H1 (cell line): ENCODE measurements around the gene KCNQ1. TPM values are rescaled to one million over a fixed set of nuclear protein-coding genes. Genes with fewer than 3 reads are reported as not detected.

Experiments
- CTCF ChIA-PET: fragments of 300-600 bp; sonication (Branson Sonifier 250); formaldehyde crosslinking; loops from one replicate; lab custom pipeline; 2021; ENCODE audit not compliant: partially characterized antibody; lab: Charles Lee
- POLR2A ChIA-PET: fragments of 300-600 bp; sonication (Branson Sonifier 250); formaldehyde crosslinking; loops from one replicate; lab custom pipeline; 2021; ENCODE audit warnings: inconsistent platforms; ENCODE audit not compliant: partially characterized antibody; lab: Charles Lee
- DNase-seq, 2 experiments: peaks; one replicate each; pipeline versions ENCODE4 v3.0.0 to v3.0.0-alpha.2; 2010 to 2022; ENCODE audit warnings: low spot score in 2 of 2, low read depth in 1 of 2, mixed read lengths in 1 of 2
- FAIRE-seq: peaks from 2 replicates; lab custom pipeline; 2011; peaks lifted over from hg19 to GRCh38; lab: Jason Lieb, UNC
- H2AFZ ChIP-seq: 2 replicates; pipeline ENCODE4 v1.8.1; 2012; ENCODE audit warnings: low read length, inconsistent platforms
- H2AK5ac ChIP-seq: 2 replicates; pipeline ENCODE4 v1.6.1; 2013; ENCODE audit warnings: low read depth, low read length
- H2BK120ac ChIP-seq: replicated peaks from 2 replicates; pipeline ENCODE3; 2013; ENCODE audit warnings: low read depth, low read length, inconsistent platforms
- H2BK12ac ChIP-seq: 2 replicates; pipeline ENCODE4 v1.6.1; 2013; ENCODE audit warnings: low read depth, low read length
- H2BK15ac ChIP-seq: 2 replicates; pipeline ENCODE4 v1.6.1; 2013; ENCODE audit warnings: low read length
- H2BK20ac ChIP-seq: 2 replicates; pipeline ENCODE4 v1.6.1; 2013; ENCODE audit warnings: low read length
- H2BK5ac ChIP-seq: 2 replicates; pipeline ENCODE4 v1.6.1; 2013; ENCODE audit warnings: low read depth, low read length
- H3K14ac ChIP-seq: 2 replicates; pipeline ENCODE4 v1.6.1; 2013; ENCODE audit warnings: inconsistent platforms; ENCODE audit not compliant: insufficient read length
- H3K18ac ChIP-seq: 2 replicates; pipeline ENCODE4 v1.6.1; 2013; ENCODE audit warnings: low read length; ENCODE audit errors: extremely low read depth
- H3K23ac ChIP-seq: 2 replicates; pipeline ENCODE4 v1.6.1; 2013; ENCODE audit warnings: inconsistent platforms; ENCODE audit not compliant: insufficient read length
- H3K23me2 ChIP-seq: 2 replicates; pipeline ENCODE4 v1.6.1; 2013; ENCODE audit warnings: low read depth, low read length
- H3K27ac ChIP-seq: 2 replicates; pipeline ENCODE4 v1.6.1; 2011; ENCODE audit warnings: low read depth, low read length, inconsistent platforms
- H3K27me3 ChIP-seq, 4 experiments: replicated peaks in 1 of 4; 1 replicate in 1 of 4; 2 replicates in 3 of 4; pipeline versions ENCODE4 v1.6.1 to v1.8.1; 2011 to 2013; ENCODE audit warnings: low read length in 3 of 4, mild to moderate bottlenecking in 3 of 4, inconsistent platforms in 2 of 4, mixed read lengths in 2 of 4, moderate library complexity in 1 of 4; ENCODE audit not compliant: control insufficient read depth in 3 of 4, insufficient read depth in 3 of 4; ENCODE audit errors: extremely low read depth in 1 of 4
- H3K36me3 ChIP-seq, 4 experiments: 2 replicates each; pipeline versions ENCODE4 v1.6.1 to v1.8.1; 2011 to 2013; ENCODE audit warnings: mild to moderate bottlenecking in 4 of 4, low read length in 3 of 4, moderate library complexity in 2 of 4, control low read depth in 1 of 4, inconsistent platforms in 1 of 4; ENCODE audit not compliant: insufficient read depth in 4 of 4, control insufficient read depth in 2 of 4
- H3K4ac ChIP-seq: replicated peaks from 2 replicates; pipeline ENCODE3; 2013; ENCODE audit warnings: low read length, low read depth, mixed read lengths, inconsistent platforms; ENCODE audit not compliant: insufficient read length
- H3K4me1 ChIP-seq, 4 experiments: replicated peaks in 1 of 4; 1 replicate in 1 of 4; 2 replicates in 3 of 4; pipeline versions ENCODE4 v1.6.1 to v1.8.1; 2011 to 2013; ENCODE audit warnings: low read length in 3 of 4, inconsistent platforms in 2 of 4, mixed read lengths in 1 of 4; ENCODE audit not compliant: insufficient read depth in 4 of 4, control insufficient read depth in 3 of 4
- H3K4me2 ChIP-seq, 2 experiments: 2 replicates each; pipeline versions ENCODE4 v1.6.1 to v1.8.1; 2011 to 2013; ENCODE audit warnings: low read depth in 2 of 2, low read length in 2 of 2, control low read depth in 1 of 2, inconsistent platforms in 1 of 2, mild to moderate bottlenecking in 1 of 2; ENCODE audit not compliant: insufficient read depth in 1 of 2
- H3K4me3 ChIP-seq, 4 experiments: fragments of 200-600, 300-600 bp in 1 of 4; sonication (generic), shearing (Covaris generic), sonication (Bioruptor Twin) in 1 of 4; 2 replicates each; pipeline versions ENCODE4 v1.5.1 to v1.8.1; 2011 to 2016; ENCODE audit warnings: low read length in 4 of 4, low read depth in 3 of 4, control low read depth in 2 of 4, inconsistent platforms in 2 of 4, mild to moderate bottlenecking in 2 of 4, mixed read lengths in 1 of 4, moderate library complexity in 1 of 4; ENCODE audit not compliant: insufficient read depth in 2 of 4; ENCODE audit errors: extremely low read depth in 1 of 4
- H3K56ac ChIP-seq: replicated peaks from 2 replicates; pipeline ENCODE3; 2013; ENCODE audit warnings: low read depth, mild to moderate bottlenecking, mixed read lengths, low read length, inconsistent platforms; ENCODE audit not compliant: insufficient read length
- H3K79me1 ChIP-seq: 2 replicates; pipeline ENCODE4 v1.6.1; 2013; ENCODE audit warnings: low read depth, low read length, control low read depth
- H3K79me2 ChIP-seq, 2 experiments: 2 replicates each; pipeline versions ENCODE4 v1.6.1 to v1.8.1; 2012 to 2013; ENCODE audit warnings: low read length in 2 of 2, mild to moderate bottlenecking in 2 of 2, inconsistent platforms in 1 of 2; ENCODE audit not compliant: insufficient read depth in 2 of 2, control insufficient read depth in 1 of 2
- H3K9ac ChIP-seq, 4 experiments: replicated peaks in 1 of 4; 1 replicate in 1 of 4; 2 replicates in 3 of 4; pipeline versions ENCODE4 v1.6.1 to v1.8.1; 2011 to 2013; ENCODE audit warnings: low read depth in 3 of 4, low read length in 3 of 4, control low read depth in 2 of 4, mild to moderate bottlenecking in 2 of 4, moderate library complexity in 2 of 4, inconsistent platforms in 1 of 4; ENCODE audit errors: extremely low read depth in 1 of 4
- H3K9me3 ChIP-seq, 2 experiments: 2 replicates each; pipeline versions ENCODE4 v1.6.1 to v1.8.1; 2012 to 2013; ENCODE audit warnings: mild to moderate bottlenecking in 2 of 2, moderate library complexity in 2 of 2, control low read depth in 1 of 2, inconsistent platforms in 1 of 2, low read depth in 1 of 2, low read length in 1 of 2, mixed read lengths in 1 of 2; ENCODE audit not compliant: insufficient read depth in 2 of 2
- H4K20me1 ChIP-seq, 2 experiments: replicated peaks in 1 of 2; 2 replicates each; pipeline versions ENCODE3 to v1.8.1; 2011 to 2013; ENCODE audit warnings: inconsistent platforms in 2 of 2, low read length in 2 of 2, mild to moderate bottlenecking in 1 of 2; ENCODE audit not compliant: insufficient read depth in 2 of 2, control insufficient read depth in 1 of 2
- H4K5ac ChIP-seq: 2 replicates; pipeline ENCODE4 v1.6.1; 2013; ENCODE audit warnings: low read length, low read depth, mixed read lengths, inconsistent platforms; ENCODE audit not compliant: insufficient read length
- H4K8ac ChIP-seq: 2 replicates; pipeline ENCODE4 v1.8.0; 2013; ENCODE audit warnings: mild to moderate bottlenecking, moderate library complexity, low read length, inconsistent platforms; ENCODE audit not compliant: insufficient read depth; ENCODE audit errors: extremely low read depth
- H4K91ac ChIP-seq: replicated peaks from 2 replicates; pipeline ENCODE3; 2013; ENCODE audit warnings: low read length, mixed read lengths, inconsistent platforms; ENCODE audit not compliant: insufficient read length
- BCL11A ChIP-seq, 2 experiments: IDR thresholded peaks; one replicate each; pipeline ENCODE4 v1.6.1; 2011; ENCODE audit warnings: low read depth in 2 of 2, low read length in 2 of 2, mild to moderate bottlenecking in 2 of 2
- CBX5 ChIP-seq: fragments of 300-800, 300-1000 bp; sonication (generic); IDR thresholded peaks from 2 replicates; pipeline ENCODE4 v1.7.1; 2016; ENCODE audit warnings: antibody characterized with exemption, low read length, low read depth
- FOSL1 ChIP-seq: IDR thresholded peaks from 2 replicates; pipeline ENCODE4 v1.6.1; 2011; ENCODE audit warnings: mild to moderate bottlenecking, low read depth, low read length, moderate library complexity; ENCODE audit not compliant: insufficient read depth
- MAFK ChIP-seq: IDR thresholded peaks from 2 replicates; pipeline ENCODE4 v1.6.1; 2012; ENCODE audit warnings: low read depth, mild to moderate bottlenecking, improper control_type of control experiment, low read length
- NANOG ChIP-seq: IDR thresholded peaks from 2 replicates; pipeline ENCODE4 v1.6.1; 2011; ENCODE audit warnings: low read length, low read depth, mild to moderate bottlenecking, inconsistent platforms; ENCODE audit not compliant: insufficient read depth, poor library complexity, severe bottlenecking
- SAP30 ChIP-seq: fragments of 300-600 bp; sonication (generic); IDR thresholded peaks from 2 replicates; pipeline ENCODE4 v1.7.1; 2012; ENCODE audit warnings: low read length, moderate library complexity, mild to moderate bottlenecking, inconsistent platforms; ENCODE audit not compliant: insufficient read depth, insufficient replicate concordance
- WGBS, 2 experiments: shearing (Covaris generic) in 1 of 2; methylation state at CpG; one replicate each; pipeline versions ENCODE4 v1.1.6 to v1.1.7; 2013 to 2015; ENCODE audit warnings: low lambda C conversion rate in 2 of 2, mixed read lengths in 2 of 2, inconsistent platforms in 1 of 2, low coverage in 1 of 2, missing lambda C conversion rate in 1 of 2; ENCODE audit not compliant: insufficient replicate concordance in 2 of 2, insufficient coverage in 1 of 2, insufficient read length in 1 of 2; ENCODE audit errors: extremely low coverage in 1 of 2, missing lambda C conversion rate in 1 of 2; 5-methylcytosine and 5-hydroxymethylcytosine counted together
- polyA plus RNA-seq, 7 experiments: library from polyadenylated mRNA; depleted of rRNA in 3 of 7; stranded (reverse) in 5 of 7; unstranded in 2 of 7; fragments of >200 nt in 5 of 7; fragments of 200-250 nt in 2 of 7; gene quantifications; 1 replicate in 5 of 7; 2 replicates in 1 of 7; 4 replicates in 1 of 7; pipeline versions ENCODE4 v1.2.1 to v1.2.3, GENCODE V29; 2011 to 2013; ENCODE audit warnings: missing spikeins in 2 of 7, mixed read lengths in 2 of 7
- total RNA-seq: library from RNA; stranded (reverse); fragmentation: NEBNext Ultra II Directional; extraction: Animal tissue kit (Norgen Biotek cat#: 25700); gene quantifications from 2 replicates; pipeline ENCODE4 v1.2.1, GENCODE V29; 2021
- TF ChIP-seq, protein P1 (sequence below): IDR thresholded peaks from 2 replicates; pipeline ENCODE4 v1.6.1; 2011; ENCODE audit warnings: low read depth, mild to moderate bottlenecking, low read length; ENCODE audit not compliant: insufficient read depth

The KCNQ1 gene
- total and polyA plus RNA-seq, 2 of the 8 experiments (the other 6 are each of a cell fraction or from before 2014, with no cell fraction given), result 1.9 to 2.0 TPM

GRCh38 chr11:2831781-2832532 is 387.1 kb downstream of the KCNQ1 start:
- Histone ChIP-seq H3K9me3 (peaks cover 2 to 6% of the 10 kb centered on the region in 2 experiments), H4K5ac (no peak overlapping the region), H3K23ac (no peak overlapping the region), H3K4me2 (no peak overlapping the region), H3K18ac (no peak overlapping the region), H4K20me1 (peaks cover 0 to 2% of the 10 kb centered on the region in 2 experiments), H3K4me1 (peaks cover 0 to 18% (median 9%) of the 10 kb centered on the region in 4 experiments; a peak in 5 of 7 replicates), H2BK120ac (no peak overlapping the region), H2AK5ac (no peak overlapping the region), H2BK20ac (no peak overlapping the region), H3K56ac (no peak overlapping the region), H3K79me1 (no peaks in the 10 kb centered on the region), H2BK12ac (no peak overlapping the region), H3K14ac (no peak overlapping the region), H2BK5ac (no peak overlapping the region)
- DNase-seq, result no peak
- no peak for FAIRE-seq
- CTCF ChIA-PET, result interaction anchor here (0.8 to 2.5 kb wide), 6 partner anchors 8 to 300 kb away, joined by 3 to 7 read pairs (median 4); no protein-coding TSS in a partner anchor
- TF ChIP-seq MAFK, result no peak
- no peak for TF ChIP-seq FOSL1
- no peak for TF ChIP-seq CBX5
- no peak for TF ChIP-seq SAP30
- TF ChIP-seq NANOG, result no peak
- TF ChIP-seq, protein P1, sequence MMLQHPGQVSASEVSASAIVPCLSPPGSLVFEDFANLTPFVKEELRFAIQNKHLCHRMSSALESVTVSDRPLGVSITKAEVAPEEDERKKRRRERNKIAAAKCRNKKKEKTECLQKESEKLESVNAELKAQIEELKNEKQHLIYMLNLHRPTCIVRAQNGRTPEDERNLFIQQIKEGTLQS, result no peak
- TF ChIP-seq BCL11A (IDR thresholded peaks at IDR 0.05; ENCODE audit: low read depth in 2 of 2, low read length in 2 of 2), result no peak
- TF ChIP-seq, all 59 proteins: peak for 0
- POLR2A ChIA-PET, result no interaction called here
- Histone ChIP-seq H3K9ac (no peak overlapping the region), H3K79me2 (no peaks in the 10 kb centered on the region), H2BK15ac (no peak overlapping the region), H3K23me2 (no peaks in the 10 kb centered on the region), H4K8ac (no peak overlapping the region), H3K27me3 (peaks cover 0 to 10% (median 4%) of the 10 kb centered on the region in 4 experiments; a peak in 5 of 7 replicates), H2AFZ (no peak overlapping the region), H4K91ac (no peak overlapping the region), H3K27ac (no peak overlapping the region), H3K4ac (no peak overlapping the region), H3K4me3 (no peak overlapping the region), H3K36me3 (no peaks in the 10 kb centered on the region)
- WGBS, 2 experiments, result 89% methylated on average over 9 of the region's 14 CpGs; no CpG with 5 or more reads in 1 of the 2 experiments
